ENCODE data around the gene ZNF224. TPM values are rescaled to one million over a fixed set of nuclear protein-coding genes. Genes with fewer than 3 reads are reported as not detected.

Gene ZNF224
- total RNA-seq, 1 experiment from 2014 or later = 29.3 TPM

DNA sequence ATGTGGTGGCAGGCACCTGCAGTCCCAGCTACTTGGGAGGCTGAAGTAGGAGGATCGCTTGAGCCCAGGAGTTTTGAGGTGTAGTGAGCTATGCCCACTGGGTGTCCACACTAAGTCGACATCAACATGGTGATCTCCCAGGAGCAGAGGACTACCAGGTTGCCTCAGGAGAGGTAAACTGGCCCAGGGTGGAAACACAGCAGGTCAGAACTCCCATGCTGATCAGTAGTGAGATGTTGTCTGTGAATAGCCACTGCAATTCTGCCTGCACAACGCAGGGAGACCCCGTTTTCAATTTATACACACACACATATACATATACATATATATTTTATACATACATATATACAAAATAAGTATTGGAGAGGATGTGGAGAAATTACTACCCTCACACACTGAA lies 2.1 kb upstream of the ZNF224 start:
- H2AFZ ChIP-seq = no peak overlapping the region
- peaks cover 9% of the 10 kb centered on the region; the same call in 1 of the 2 replicates for H3F3A ChIP-seq (ENCODE audit: insufficient read depth, low read depth)
- H3K36me3 ChIP-seq (ENCODE audit: low read depth) = peaks cover 6% of the 10 kb centered on the region
- DNase-seq = no peak
- TF ChIP-seq, protein P1, sequence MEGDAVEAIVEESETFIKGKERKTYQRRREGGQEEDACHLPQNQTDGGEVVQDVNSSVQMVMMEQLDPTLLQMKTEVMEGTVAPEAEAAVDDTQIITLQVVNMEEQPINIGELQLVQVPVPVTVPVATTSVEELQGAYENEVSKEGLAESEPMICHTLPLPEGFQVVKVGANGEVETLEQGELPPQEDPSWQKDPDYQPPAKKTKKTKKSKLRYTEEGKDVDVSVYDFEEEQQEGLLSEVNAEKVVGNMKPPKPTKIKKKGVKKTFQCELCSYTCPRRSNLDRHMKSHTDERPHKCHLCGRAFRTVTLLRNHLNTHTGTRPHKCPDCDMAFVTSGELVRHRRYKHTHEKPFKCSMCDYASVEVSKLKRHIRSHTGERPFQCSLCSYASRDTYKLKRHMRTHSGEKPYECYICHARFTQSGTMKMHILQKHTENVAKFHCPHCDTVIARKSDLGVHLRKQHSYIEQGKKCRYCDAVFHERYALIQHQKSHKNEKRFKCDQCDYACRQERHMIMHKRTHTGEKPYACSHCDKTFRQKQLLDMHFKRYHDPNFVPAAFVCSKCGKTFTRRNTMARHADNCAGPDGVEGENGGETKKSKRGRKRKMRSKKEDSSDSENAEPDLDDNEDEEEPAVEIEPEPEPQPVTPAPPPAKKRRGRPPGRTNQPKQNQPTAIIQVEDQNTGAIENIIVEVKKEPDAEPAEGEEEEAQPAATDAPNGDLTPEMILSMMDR (conservative IDR thresholded peaks at IDR 0.05) = no peak
- no peak for TF ChIP-seq EZH2 (IDR thresholded peaks at IDR 0.05; ENCODE audit: low read depth)
- no peak overlapping the region for H3K27ac ChIP-seq
- 0 out of 2 replicates have a peak, but pooled peaks cover 3% of the 10 kb centered on the region for H3K9me3 ChIP-seq (ENCODE audit: insufficient read depth, low read depth)
- H3K4me2 ChIP-seq = no peak overlapping the region
- H3K27me3 ChIP-seq (ENCODE audit: insufficient read depth, low read depth) = no peaks in the 10 kb centered on the region
- H4K20me1 ChIP-seq (ENCODE audit: insufficient read depth) = no peaks in the 10 kb centered on the region
- no peaks in the 10 kb centered on the region for H3K9me2 ChIP-seq (ENCODE audit: insufficient read depth)
- no peak overlapping the region for H3K4me3 ChIP-seq
- peaks cover 19% of the 10 kb centered on the region for H3K4me1 ChIP-seq (replicated peaks; ENCODE audit: insufficient read depth)
- H3K79me2 ChIP-seq (ENCODE audit: low read depth) = peaks cover 20% of the 10 kb centered on the region
- no TSS peak for BruUV-seq (replicated peaks)
- CTCF ChIA-PET = no interaction called here
- intact Hi-C loops (cut with micrococcal nuclease; ENCODE audit: unreplicated experiment) = no loop called here
- POLR2A ChIA-PET (ENCODE audit: unreplicated experiment) = no interaction called here

DNA sequence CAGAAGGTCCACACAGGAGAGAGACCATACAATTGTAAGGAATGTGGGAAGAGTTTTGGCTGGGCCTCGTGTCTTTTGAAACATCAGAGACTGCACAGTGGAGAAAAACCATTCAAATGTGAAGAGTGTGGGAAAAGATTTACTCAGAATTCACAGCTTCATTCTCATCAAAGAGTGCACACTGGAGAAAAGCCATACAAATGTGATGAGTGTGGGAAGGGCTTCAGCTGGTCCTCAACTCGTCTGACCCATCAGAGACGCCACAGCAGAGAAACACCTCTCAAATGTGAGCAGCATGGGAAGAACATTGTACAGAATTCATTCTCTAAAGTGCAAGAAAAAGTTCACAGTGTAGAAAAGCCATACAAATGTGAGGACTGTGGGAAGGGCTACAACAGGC lies 13.6 kb downstream of the ZNF224 start:
- Histone ChIP-seq H3K9me2 (ENCODE audit: insufficient read depth) (0 out of 2 replicates have a peak, but pooled peaks cover 6% of the 10 kb centered on the region), H3K79me2 (ENCODE audit: low read depth) (no peaks in the 10 kb centered on the region), H3K4me2 (no peak overlapping the region), H3K4me1 (replicated peaks; ENCODE audit: insufficient read depth) (peaks cover 8% of the 10 kb centered on the region; the same call in 1 of the 2 replicates), H2AFZ (no peak overlapping the region), H3F3A (ENCODE audit: insufficient read depth, low read depth) (no peaks in the 10 kb centered on the region), H4K20me1 (ENCODE audit: insufficient read depth) (no peaks in the 10 kb centered on the region), H3K4me3 (no peak overlapping the region), H3K27me3 (ENCODE audit: insufficient read depth, low read depth) (no peaks in the 10 kb centered on the region), H3K27ac (no peak overlapping the region), H3K36me3 (ENCODE audit: low read depth) (peaks cover 45% of the 10 kb centered on the region), H3K9me3 (ENCODE audit: insufficient read depth, low read depth) (peaks cover 49% of the 10 kb centered on the region)
- POLR2A ChIA-PET (ENCODE audit: unreplicated experiment) = no interaction called here
- no peak for TF ChIP-seq EZH2 (IDR thresholded peaks at IDR 0.05; ENCODE audit: low read depth)
- TF ChIP-seq, protein P1 (conservative IDR thresholded peaks at IDR 0.05) = no peak
- intact Hi-C loops (cut with micrococcal nuclease; ENCODE audit: unreplicated experiment) = no loop called here
- DNase-seq = no peak
- BruUV-seq (replicated peaks) = no TSS peak
- CTCF ChIA-PET = no interaction called here

DNA sequence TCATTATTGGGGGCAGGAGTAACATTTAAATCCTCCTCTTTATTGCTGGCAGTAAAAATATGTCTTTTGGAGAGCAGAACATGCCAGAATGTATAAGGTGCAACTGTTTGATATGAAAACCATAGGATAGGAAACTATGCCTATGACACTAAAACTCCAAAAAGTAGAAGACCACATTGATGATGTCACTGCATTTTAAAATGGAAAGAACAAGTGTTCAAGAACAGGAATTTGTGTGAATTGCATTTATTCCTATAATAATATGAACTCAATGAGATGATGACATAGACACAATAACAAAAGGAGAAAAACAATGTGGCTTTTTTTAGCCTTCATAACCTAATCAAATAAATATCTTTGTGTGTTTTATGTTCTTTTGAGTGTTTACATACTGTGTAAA lies 15.3 kb downstream of the ZNF224 start:
- POLR2A ChIA-PET (ENCODE audit: unreplicated experiment) = interaction anchor here (0.7 kb wide), 1 partner anchor 102 kb away, joined by 4 read pairs; no protein-coding TSS in a partner anchor
- CTCF ChIA-PET = no interaction called here
- TF ChIP-seq EZH2 (IDR thresholded peaks at IDR 0.05; ENCODE audit: low read depth) = no peak
- TF ChIP-seq, protein P1 (conservative IDR thresholded peaks at IDR 0.05) = no peak
- DNase-seq = no peak
- Histone ChIP-seq H3K4me3 (no peak overlapping the region), H3K9me3 (ENCODE audit: insufficient read depth, low read depth) (peaks cover 49% of the 10 kb centered on the region), H3K27ac (no peak overlapping the region), H3F3A (ENCODE audit: insufficient read depth, low read depth) (no peaks in the 10 kb centered on the region), H3K79me2 (ENCODE audit: low read depth) (no peaks in the 10 kb centered on the region), H2AFZ (no peak overlapping the region), H3K4me1 (replicated peaks; ENCODE audit: insufficient read depth) (peaks cover 12% of the 10 kb centered on the region; the same call in 1 of the 2 replicates), H4K20me1 (ENCODE audit: insufficient read depth) (no peaks in the 10 kb centered on the region), H3K9me2 (ENCODE audit: insufficient read depth) (no peaks in the 10 kb centered on the region), H3K4me2 (no peak overlapping the region), H3K27me3 (ENCODE audit: insufficient read depth, low read depth) (no peaks in the 10 kb centered on the region), H3K36me3 (ENCODE audit: low read depth) (peaks cover 28% of the 10 kb centered on the region)
- intact Hi-C loops (cut with micrococcal nuclease; ENCODE audit: unreplicated experiment) = no loop called here
- no TSS peak for BruUV-seq (replicated peaks)
